ENCODE data around the gene FAM184B.

DNA sequence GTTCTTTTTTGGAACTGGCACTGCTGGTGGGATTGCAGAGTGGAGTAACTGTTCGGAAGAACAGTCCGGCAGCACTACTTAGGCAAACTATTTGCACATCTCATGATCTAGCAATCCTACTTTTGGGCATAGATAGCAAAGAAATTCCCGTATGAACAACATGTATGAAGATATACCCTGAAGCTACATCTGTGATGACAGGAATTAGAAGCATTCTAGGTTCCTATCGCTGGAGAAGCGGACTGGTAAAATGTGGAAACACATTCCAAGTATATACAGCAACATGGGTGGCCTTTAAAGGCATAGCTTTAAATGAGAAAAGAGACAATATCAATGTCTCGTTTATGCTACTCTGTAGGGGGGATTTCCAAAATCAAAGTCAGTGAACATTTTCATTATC, 26.0 kb upstream of the FAM184B start:
- TF ChIP-seq, protein P1, sequence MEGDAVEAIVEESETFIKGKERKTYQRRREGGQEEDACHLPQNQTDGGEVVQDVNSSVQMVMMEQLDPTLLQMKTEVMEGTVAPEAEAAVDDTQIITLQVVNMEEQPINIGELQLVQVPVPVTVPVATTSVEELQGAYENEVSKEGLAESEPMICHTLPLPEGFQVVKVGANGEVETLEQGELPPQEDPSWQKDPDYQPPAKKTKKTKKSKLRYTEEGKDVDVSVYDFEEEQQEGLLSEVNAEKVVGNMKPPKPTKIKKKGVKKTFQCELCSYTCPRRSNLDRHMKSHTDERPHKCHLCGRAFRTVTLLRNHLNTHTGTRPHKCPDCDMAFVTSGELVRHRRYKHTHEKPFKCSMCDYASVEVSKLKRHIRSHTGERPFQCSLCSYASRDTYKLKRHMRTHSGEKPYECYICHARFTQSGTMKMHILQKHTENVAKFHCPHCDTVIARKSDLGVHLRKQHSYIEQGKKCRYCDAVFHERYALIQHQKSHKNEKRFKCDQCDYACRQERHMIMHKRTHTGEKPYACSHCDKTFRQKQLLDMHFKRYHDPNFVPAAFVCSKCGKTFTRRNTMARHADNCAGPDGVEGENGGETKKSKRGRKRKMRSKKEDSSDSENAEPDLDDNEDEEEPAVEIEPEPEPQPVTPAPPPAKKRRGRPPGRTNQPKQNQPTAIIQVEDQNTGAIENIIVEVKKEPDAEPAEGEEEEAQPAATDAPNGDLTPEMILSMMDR (IDR thresholded peaks at IDR 0.05) = no peak
- TF ChIP-seq NR1H2 (CRISPR knock-in tag; IDR thresholded peaks at IDR 0.05) (no peak), SMAD4 (CRISPR knock-in tag; IDR thresholded peaks at IDR 0.05) (no peak), ZNF317 (CRISPR knock-in tag; IDR thresholded peaks at IDR 0.05; ENCODE audit: borderline replicate concordance, low read depth) (no peak), JUN (CRISPR knock-in tag; IDR thresholded peaks at IDR 0.05) (no peak), ELF4 (CRISPR knock-in tag; IDR thresholded peaks at IDR 0.05; ENCODE audit: low read depth) (no peak)
- TF ChIP-seq, protein P2, sequence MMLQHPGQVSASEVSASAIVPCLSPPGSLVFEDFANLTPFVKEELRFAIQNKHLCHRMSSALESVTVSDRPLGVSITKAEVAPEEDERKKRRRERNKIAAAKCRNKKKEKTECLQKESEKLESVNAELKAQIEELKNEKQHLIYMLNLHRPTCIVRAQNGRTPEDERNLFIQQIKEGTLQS (CRISPR knock-in tag; conservative IDR thresholded peaks at IDR 0.05) = no peak

Measured in WTC11 (cell line).